Embryonic facial prominence (tissue), 1 donor: ENCODE data around the gene HSPA12B.

Experiments
- DNase-seq: peaks from one replicate; pipeline ENCODE4 v3.0.0-alpha.2; 2016; ENCODE audit errors: extremely low spot score

Gene HSPA12B

DNA sequence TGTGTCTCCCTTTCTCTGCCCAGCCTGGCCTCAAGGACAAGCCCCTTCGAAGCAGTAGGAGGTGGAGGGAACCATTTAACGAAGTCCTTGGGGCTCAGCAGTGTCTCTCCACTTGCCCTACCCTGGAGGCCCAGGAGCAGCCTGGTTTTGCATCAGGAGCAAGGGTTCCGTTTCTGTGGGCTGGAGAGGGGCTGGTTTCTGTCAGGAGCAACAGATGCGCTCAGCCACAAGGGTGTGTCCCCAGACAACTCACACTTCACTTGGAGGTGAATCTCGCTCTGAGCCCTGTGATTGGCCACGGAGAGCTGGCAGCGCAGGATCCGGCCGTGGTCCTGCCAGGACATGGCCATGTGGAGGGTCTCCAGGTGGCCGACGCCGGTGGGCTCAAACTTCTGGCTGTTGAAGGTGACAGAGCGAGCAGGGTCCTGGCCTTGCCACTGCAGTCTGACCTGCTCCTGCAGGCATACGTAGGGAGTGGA is 27.0 kb upstream of the HSPA12B start:
- DNase-seq: no peak

- DNase-seq: no peak
Observed at GRCh38 chr20:3705970-3706739, 26.3 kb upstream of the HSPA12B start.

GRCh38 chr20:3706774-3707507 is 25.5 kb upstream of the HSPA12B start:
- DNase-seq: no peak

- DNase-seq: no peak
Observed at GRCh38 chr20:3707508-3707899, 25.0 kb upstream of the HSPA12B start.

DNA sequence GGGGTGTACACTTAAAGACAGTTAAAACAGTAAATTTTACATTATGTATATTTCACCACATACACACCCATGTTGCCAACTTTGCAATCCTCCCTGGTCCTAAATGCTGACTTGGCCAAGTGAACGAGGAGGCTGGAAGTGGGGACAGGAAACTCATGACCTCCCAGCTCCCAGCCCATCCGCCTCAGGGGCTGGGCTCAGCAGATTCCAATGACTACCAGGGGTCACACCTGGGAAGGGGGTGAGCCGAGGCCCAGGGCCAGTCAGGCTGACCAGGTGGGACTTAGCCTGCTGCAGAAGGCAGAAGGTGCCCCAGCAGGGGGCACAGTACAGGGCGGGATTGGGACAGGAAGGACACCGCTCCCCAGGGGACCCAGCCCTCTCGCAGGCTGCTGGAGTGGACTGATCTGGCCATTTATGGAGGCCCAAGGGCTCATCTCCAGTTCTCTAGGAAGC is 22.4 kb upstream of the HSPA12B start:
- DNase-seq: no peak

GRCh38 chr20:3710703-3711483 is 21.6 kb upstream of the HSPA12B start:
- no peak for DNase-seq

- no peak for DNase-seq
Observed at GRCh38 chr20:3711484-3711941, 21.0 kb upstream of the HSPA12B start.

DNA sequence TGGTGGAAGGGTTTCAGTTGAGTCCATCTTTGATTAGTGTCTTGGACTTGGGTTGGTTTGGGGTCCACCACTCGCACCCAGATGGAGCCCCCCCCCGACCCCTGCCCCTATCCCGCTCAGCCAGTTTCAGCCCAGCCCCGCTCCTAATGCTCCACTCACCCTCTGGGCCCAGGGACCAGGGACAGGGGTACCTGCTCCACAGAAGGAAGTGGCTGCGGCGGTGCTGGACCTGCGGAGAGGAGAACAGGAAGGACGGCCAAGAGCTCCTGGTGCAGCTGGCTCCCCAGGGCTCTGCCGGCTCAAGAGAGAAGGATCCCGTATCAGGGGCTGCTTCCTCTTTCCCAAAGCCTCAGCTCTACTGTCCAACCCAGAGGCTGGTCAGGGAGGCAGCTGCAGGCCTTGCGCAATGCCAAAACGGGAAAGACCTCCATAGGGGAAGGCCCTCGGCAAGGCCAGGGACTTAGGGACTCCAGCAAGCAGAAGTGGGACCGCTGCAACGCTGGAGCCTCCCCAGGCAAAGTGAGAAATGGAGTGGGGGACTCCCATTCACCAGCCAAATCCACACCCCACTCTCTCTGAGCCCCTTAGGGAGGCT is 20.1 kb upstream of the HSPA12B start, which contains the start of gene SIGLEC1:
Gene SIGLEC1, minus strand, starts transcription at position 322 of the 595 bp plus-strand sequence. CDS start 5,472 bp downstream, outside the sequence.
- DNase-seq: no peak

DNA sequence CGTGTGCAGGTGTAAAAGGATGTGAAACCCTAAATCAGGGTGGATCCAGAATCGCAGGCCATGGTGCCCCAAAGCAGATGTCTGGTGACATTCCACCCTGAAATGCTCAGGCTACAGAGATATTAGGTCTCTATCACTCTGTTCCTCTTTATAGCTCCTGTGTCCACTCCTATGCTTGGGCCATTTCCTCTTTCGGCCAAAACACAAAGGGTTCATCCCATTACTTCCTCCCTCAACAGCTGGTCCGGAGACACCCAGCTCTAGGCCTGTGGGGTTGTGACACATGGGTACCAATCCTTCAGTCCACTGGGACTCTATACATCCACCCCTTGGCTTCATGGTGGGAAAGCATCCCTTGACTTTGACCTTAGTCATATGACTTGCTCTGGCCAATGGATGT is 18.4 kb upstream of the HSPA12B start:
- no peak for DNase-seq

- no peak for DNase-seq
Observed at GRCh38 chr20:3716195-3716834, 16.2 kb upstream of the HSPA12B start.

DNA sequence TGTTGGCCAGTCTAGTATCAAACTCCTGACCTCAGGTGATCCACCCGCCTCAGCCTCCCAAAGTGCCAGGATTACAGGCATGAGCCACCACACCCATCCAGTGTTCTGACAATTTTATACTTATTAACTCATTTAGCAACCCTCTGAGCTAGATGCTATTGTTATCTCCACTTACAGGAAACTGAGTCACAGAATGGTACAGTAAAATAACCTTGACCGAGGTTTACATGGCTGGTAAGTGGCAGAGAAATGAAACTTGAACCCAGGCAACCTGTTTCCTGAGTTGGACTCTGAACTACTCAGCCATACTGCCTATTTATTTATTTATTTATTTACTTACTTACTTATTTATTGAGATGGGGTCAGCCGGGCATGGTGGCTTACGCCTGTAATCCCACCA is 13.4 kb upstream of the HSPA12B start:
- DNase-seq: no peak

GRCh38 chr20:3720068-3720467 is 12.4 kb upstream of the HSPA12B start:
- DNase-seq: no peak

DNA sequence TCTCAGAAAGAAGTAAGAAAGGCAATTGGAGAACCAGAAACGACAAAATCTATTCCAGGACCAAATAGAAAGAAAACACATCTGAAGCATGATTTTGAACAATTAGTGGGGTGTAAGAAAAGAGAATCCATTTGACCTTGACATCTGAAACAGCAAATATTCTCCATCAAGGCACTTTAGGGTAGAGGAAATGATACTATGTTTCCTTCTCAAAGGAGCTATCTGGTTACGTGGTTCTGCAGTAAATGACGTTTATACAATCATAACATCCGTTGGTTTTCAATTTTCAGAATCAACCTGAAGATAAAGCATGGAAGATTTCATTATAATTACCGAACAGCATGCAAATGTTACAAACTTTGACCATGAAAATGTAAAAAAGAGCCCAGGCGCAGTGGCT is 11.9 kb upstream of the HSPA12B start:
- no peak for DNase-seq

GRCh38 chr20:3721912-3722311 is 10.6 kb upstream of the HSPA12B start:
- no peak for DNase-seq

DNA sequence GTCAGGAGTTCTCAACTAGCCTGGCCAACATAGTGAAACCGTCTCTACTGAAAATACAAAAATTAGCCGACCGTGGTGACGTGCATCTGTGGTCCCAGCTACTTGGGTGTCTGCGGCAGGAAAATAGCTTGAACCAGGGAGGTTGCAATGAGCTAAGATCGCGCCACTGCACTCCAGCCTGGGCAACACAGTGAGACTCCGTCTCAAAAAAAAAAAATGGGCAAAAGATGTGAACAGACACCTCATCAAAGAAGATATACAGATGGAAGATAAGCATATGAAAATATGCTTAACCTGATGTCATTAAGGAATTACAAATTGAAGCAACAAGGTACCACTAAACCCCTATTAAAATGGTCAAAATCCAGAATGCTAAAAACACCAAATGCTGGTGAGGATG is 9.2 kb upstream of the HSPA12B start:
- no peak for DNase-seq

GRCh38 chr20:3724356-3724755 is 8.1 kb upstream of the HSPA12B start:
- no peak for DNase-seq

GRCh38 chr20:3727401-3728021 is 5.0 kb upstream of the HSPA12B start:
- peak; percentile 43 for DNase-seq

DNA sequence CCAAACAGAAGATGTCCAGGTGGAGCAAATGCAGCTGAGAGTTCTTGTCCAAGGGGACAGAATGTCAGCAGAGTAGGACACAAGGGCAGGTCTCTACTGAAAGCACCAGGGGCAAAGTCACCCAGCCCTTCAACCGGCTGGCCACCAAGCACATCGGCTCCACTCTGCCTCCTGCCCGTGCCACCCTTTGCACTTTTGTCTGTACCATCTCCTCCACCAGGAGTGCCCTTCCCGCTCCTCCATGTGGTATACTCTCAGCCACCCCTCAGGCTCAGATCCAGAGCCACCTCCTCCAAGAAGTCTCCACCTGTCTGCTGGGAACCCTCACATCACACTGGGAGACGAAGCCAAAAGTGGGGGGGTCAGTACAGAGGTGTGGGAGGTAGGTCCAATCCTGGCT is 4.1 kb upstream of the HSPA12B start:
- DNase-seq: no peak

DNA sequence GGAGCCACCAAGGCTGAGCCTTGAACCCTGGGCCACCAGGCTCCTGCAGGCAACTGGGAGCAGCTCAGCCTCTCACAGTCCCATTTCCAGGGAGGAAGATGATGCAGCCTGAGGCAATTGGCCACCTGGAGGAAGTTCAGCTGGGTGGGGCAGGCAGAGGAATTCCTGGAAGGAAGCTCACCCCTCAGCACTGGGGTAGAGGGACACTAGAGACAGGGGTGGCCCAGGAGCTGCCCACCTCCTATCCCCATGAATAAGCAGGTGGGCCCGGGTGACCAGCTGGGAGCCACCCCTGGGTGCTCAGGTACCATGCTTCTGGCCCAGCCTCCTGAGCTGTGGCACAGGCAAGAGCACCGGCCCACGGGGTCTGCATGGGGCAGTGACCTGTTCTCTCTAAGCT is 3.6 kb upstream of the HSPA12B start:
- DNase-seq: no peak

- DNase-seq: no peak
Observed at GRCh38 chr20:3729378-3729777, 3.1 kb upstream of the HSPA12B start.
